Mesothelial cell of epicardium (in vitro differentiated cells): ENCODE measurements around the gene ASPDH. TPM values are rescaled to one million over a fixed set of nuclear protein-coding genes. Genes with fewer than 3 reads are reported as not detected.
A peak's percentile ranks its signal among the peaks of the same experiment; 100 is the strongest.

Experiments used
- DNase-seq, 2 experiments: peaks; one replicate each; pipeline ENCODE4 v3.0.0; 2021; ENCODE audit warnings: low spot score in 2 of 2; ENCODE audit not compliant: unreplicated experiment in 2 of 2
- H3K27ac Mint-ChIP-seq: 2 replicates; pipeline ENCODE4 v1.8.0; 2021; ENCODE audit warnings: mixed read lengths
- H3K27me3 Mint-ChIP-seq: 2 replicates; pipeline ENCODE4 v1.8.0; 2021; ENCODE audit warnings: low read depth, mixed read lengths
- H3K36me3 Mint-ChIP-seq: 2 replicates; pipeline ENCODE4 v1.8.0; 2021; ENCODE audit warnings: mixed read lengths
- H3K4me1 Mint-ChIP-seq: 2 replicates; pipeline ENCODE4 v1.8.0; 2021; ENCODE audit warnings: mixed read lengths
- H3K4me3 Mint-ChIP-seq: 2 replicates; pipeline ENCODE4 v1.8.0; 2021; ENCODE audit warnings: mild to moderate bottlenecking, moderate library complexity, mixed read lengths
- H3K9me3 Mint-ChIP-seq: 2 replicates; pipeline ENCODE4 v1.8.0; 2021; ENCODE audit warnings: mixed read lengths
- total RNA-seq: library from RNA; stranded (reverse); gene quantifications from 3 replicates; pipeline ENCODE4 v1.2.1, GENCODE V29; 2021
- TF ChIP-seq, protein P1 (sequence below): fragments of 200-600 bp; sonication (generic); IDR thresholded peaks from one replicate; pipeline ENCODE4 v1.5.0; 2021; ENCODE audit warnings: antibody characterized with exemption; ENCODE audit not compliant: unreplicated experiment

Gene ASPDH
- total RNA-seq, 1 donor from 2014 or later: not detected

DNA sequence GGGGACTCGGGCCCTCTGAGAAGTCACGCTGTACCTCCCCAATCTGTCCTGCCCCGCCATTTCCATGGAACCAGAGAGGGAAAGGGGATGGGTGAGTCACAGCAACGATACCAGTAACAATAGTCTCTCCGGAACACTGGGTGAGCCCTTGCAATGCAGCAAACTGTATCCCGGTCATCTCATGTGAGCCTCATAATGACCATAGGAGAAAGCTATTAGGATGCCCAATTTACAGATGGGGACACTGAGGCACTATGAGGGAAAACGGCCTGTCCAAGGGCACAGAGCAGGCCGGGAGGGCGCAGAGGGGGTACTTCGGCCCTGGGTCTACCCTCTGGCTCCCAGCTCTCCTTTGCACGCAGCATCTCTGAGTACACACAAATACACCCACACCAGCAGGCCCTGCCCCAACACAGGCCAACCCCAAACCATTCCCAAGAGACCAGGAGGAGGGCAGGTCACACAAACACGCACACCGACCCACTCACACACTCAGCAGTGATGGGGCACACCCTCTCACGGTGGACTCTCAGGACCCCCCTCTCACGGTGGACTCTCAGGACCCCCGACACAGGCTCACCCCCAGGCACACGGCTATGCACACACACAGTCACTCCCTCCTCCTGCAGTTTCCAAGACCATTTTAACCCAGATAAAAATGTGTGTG lies 36.3 kb upstream of the ASPDH start:
- Mint-ChIP-seq H3K9me3 (no peaks in the 10 kb centered on the region), H3K27ac (no peak overlapping the region), H3K4me1 (peaks cover 10% of the 10 kb centered on the region), H3K27me3 (peaks cover 75% of the 10 kb centered on the region), H3K4me3 (peak overlapping the region; percentile 70), H3K36me3 (no peaks in the 10 kb centered on the region)
- TF ChIP-seq, protein P1, sequence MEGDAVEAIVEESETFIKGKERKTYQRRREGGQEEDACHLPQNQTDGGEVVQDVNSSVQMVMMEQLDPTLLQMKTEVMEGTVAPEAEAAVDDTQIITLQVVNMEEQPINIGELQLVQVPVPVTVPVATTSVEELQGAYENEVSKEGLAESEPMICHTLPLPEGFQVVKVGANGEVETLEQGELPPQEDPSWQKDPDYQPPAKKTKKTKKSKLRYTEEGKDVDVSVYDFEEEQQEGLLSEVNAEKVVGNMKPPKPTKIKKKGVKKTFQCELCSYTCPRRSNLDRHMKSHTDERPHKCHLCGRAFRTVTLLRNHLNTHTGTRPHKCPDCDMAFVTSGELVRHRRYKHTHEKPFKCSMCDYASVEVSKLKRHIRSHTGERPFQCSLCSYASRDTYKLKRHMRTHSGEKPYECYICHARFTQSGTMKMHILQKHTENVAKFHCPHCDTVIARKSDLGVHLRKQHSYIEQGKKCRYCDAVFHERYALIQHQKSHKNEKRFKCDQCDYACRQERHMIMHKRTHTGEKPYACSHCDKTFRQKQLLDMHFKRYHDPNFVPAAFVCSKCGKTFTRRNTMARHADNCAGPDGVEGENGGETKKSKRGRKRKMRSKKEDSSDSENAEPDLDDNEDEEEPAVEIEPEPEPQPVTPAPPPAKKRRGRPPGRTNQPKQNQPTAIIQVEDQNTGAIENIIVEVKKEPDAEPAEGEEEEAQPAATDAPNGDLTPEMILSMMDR: no peak
- DNase-seq: no peak

DNA sequence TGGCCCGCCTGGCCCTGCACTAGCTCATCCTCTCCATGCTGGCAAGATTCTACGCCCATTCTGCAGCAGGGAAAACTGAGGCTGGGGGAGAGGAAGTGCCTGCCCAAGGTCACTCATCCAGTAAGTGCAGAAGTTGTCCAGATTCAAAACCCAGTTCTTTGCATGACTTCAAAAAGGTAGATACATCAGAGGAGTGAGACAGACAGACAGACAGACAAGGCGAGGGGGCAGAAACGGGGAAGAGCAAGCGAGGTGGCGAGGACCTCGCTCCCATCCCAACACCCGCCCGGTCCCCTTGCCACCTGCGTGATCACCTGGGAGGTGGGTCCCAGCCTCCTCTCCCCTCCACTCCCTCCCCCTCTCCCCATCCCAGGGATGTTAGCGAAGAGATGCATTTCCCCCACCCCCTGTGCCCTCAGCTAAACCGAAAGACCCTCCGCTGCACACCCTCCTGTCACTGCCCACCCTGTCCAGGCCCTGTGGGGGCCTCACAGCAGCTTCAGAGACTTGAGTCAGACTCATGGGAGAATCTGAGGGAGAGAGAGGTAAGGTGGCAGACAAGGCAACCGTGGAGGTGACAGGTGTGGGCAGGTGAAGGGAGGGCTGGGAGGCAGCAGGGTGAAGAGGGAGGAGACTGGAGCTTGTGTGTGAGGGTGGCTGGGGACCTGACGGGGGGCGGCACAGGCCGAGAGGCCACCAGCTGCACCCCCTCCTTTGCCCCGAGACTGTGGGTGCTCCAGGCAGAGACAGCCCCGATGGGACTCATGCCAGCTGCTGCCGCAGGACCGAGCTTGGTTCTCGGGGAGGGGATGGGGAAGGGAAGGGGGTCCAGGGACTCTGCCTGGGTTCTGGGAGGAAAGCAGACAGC lies 35.6 kb upstream of the ASPDH start:
- DNase-seq: no peak
- Mint-ChIP-seq H3K27ac (no peak overlapping the region), H3K4me3 (no peak overlapping the region), H3K36me3 (no peaks in the 10 kb centered on the region), H3K9me3 (no peaks in the 10 kb centered on the region), H3K4me1 (peaks cover 10% of the 10 kb centered on the region), H3K27me3 (peaks cover 67% of the 10 kb centered on the region)
- TF ChIP-seq, protein P1: no peak

DNA sequence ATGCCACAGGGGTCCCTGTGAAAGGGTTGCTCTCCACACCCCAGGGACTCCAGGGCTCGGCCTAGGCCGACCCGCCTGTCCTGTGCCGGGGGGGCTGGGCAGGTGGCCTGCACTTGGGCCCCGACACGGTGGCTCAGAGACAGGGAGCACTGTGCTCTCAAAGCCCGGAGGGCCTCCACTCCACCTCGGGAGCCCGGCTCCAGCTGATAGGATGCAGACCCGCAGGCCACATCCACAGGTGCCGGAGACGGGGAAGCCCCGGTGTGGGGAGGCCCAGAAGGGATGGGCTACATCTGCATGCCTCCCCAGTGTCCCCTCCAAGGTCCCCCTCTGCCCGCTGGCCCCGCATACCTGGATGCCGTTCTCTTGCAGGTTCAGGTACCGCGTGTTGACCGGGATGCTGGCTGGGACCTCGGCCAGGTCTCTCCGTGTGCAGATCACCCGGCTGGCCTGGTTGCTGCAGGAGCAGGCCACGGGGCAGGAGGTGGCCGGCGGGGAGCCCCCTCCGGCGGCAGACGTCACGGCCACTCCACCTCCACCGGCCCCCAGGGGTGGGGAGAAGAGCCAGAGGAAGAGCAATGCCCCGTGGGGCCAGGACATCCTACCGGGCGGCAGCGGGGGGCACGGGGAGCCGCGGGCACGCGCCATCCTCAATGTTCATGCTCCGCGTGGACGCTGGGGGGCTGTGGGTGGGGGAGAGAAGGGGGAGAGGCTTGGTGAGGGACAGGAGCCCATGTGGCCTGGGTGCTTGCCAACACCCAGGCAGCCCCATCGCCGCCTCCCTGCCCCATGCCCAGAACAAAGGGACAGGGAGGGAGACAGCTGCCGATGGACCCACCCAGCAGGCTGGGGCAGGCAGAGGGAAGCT lies 34.7 kb upstream of the ASPDH start:
- no peaks in the 10 kb centered on the region for H3K36me3 Mint-ChIP-seq
- H3K4me3 Mint-ChIP-seq: no peak overlapping the region
- TF ChIP-seq, protein P1: no peak
- no peaks in the 10 kb centered on the region for H3K9me3 Mint-ChIP-seq
- H3K27me3 Mint-ChIP-seq: peaks cover 60% of the 10 kb centered on the region
- H3K27ac Mint-ChIP-seq: no peak overlapping the region
- DNase-seq: no peak
- H3K4me1 Mint-ChIP-seq: peaks cover 10% of the 10 kb centered on the region

DNA sequence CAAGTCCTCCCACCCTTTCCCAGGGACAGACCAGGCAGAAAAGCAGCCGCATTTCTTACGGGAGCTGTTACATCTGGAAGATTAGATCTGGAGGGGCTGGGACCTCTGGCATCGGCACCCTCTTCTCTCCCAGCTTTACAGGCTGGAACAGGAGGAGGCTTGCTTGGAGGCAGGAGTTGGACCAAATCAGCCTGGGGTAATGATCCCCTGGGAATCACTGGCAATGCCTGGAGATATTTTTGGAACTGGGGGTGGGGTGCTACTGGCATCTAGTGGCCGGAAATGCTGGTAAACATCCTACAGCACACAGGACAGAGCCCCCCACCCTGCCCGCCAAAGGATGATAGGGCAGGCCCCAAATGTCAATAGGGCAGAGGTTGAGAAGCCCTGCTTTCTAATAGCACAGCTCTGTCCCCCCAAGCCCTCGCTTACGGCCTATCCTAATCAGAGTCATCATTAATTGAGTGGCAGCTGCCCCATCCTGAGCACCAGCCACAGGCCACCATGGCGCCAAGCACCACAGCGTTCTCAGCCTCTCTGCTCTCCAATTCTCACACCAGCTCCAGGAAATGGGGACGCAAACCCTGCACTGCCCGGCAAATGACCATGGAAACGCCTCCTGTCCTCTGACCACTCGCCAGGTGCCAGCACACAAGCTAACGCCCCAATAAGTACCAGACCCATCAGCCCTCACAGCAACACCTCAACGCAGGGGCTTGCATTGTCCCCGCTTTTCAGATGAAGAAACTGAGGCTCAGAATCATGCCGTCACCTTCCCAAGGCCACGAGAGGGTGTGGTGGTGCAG lies 33.9 kb upstream of the ASPDH start:
- H3K27ac Mint-ChIP-seq: no peak overlapping the region
- peaks cover 51% of the 10 kb centered on the region for H3K27me3 Mint-ChIP-seq
- TF ChIP-seq, protein P1: no peak
- no peak overlapping the region for H3K4me3 Mint-ChIP-seq
- peaks cover 10% of the 10 kb centered on the region for H3K4me1 Mint-ChIP-seq
- no peaks in the 10 kb centered on the region for H3K9me3 Mint-ChIP-seq
- H3K36me3 Mint-ChIP-seq: no peaks in the 10 kb centered on the region
- DNase-seq: no peak
